Measurements from ENCODE around the gene GDF2.

Gene GDF2

DNA sequence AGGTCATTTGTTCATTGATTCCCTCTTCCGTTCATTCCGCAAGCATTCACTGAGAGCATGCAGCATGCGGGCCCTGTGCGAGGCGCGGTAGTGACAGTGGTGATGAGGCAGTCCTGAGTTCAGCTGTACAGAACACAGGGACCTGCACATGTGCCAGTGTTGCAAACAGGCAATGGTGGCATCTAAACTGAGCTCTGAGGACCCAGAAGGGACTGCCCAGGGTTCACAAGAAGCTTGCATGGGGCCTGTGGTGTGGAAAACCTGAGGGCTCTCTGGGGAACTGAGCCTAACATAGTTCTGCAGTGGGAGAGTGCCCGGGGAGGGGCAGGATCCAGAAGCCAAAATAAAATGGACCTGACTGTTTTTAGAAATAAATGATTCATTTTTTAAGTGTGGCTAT is 48.6 kb downstream of the GDF2 start:
- no peak overlapping the region for H3K27ac ChIP-seq (ENCODE audit: low read depth, low read length, severe bottlenecking)

DNA sequence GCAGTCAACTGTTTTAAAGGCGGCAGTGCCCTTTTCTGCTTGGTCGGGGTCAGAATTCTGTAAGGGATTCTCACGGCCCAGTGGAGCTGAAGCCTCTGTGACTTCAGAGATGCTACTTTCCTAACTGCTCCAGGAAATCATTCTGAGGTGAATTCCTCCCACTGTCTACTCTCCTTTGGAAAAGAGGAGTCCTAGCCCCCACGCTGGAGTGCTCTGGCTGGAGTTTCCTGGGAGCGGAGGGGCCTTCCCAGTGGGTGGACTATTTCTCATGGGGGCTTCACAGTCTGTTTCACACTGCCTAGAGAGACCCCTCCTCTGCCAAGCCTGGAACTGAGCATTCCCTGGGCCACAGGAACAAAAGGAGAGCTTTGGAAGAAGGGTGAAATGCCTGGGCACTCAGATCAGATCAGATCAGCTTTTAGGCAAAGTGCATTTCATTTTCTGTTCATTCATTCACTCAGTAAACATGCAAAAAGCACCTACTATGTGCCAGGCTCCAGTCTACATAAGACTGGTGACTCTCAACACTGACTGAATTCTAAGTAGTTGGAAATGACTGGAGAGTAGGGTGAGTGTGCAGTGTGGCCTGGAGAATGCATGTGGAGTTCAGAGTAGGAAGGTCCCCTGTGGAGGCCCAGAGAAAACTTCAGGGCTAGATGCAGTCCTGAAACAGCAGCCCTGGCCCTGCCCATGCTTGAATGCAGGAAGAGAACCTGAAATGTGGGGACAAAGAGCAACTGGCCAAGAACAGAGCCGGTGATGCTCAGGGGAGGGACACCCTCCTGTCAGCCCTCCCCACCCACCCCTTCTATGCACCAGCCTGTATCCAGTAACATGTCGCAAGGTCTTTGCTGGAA is 49.6 kb downstream of the GDF2 start:
- WGBS, 2 experiments (ENCODE audit: insufficient coverage in 2 of 2) = 88 to 94% methylated on average over 4 to 5 of the region's 7 CpGs
- Histone ChIP-seq H3K4me3 (ENCODE audit: extremely low read depth, insufficient read depth, low read length, poor library complexity, severe bottlenecking) (no peak overlapping the region), H3K27ac (ENCODE audit: low read depth, low read length, severe bottlenecking) (no peak overlapping the region), H3K36me3 (ENCODE audit: control insufficient read depth, insufficient read depth, low read length) (no peaks in the 10 kb centered on the region), H3K9me3 (ENCODE audit: control insufficient read depth, low read length) (no peaks in the 10 kb centered on the region), H3K4me1 (ENCODE audit: control insufficient read depth, insufficient read depth, low read length, poor library complexity, severe bottlenecking) (no peaks in the 10 kb centered on the region)

More for the DNA sequence above, 48.6 kb downstream of the GDF2 start:
- H3K4me3 ChIP-seq (ENCODE audit: extremely low read depth, insufficient read depth, low read length, poor library complexity, severe bottlenecking) = no peak overlapping the region
- WGBS, 2 experiments (ENCODE audit: insufficient coverage in 2 of 2) = 97 to 99% methylated on average over 6 to 7 of the region's 7 CpGs
- H3K9me3 ChIP-seq (ENCODE audit: control insufficient read depth, low read length) = no peaks in the 10 kb centered on the region
- H3K4me1 ChIP-seq (ENCODE audit: control insufficient read depth, insufficient read depth, low read length, poor library complexity, severe bottlenecking) = no peaks in the 10 kb centered on the region
- H3K36me3 ChIP-seq (ENCODE audit: control insufficient read depth, insufficient read depth, low read length) = no peaks in the 10 kb centered on the region

DNA sequence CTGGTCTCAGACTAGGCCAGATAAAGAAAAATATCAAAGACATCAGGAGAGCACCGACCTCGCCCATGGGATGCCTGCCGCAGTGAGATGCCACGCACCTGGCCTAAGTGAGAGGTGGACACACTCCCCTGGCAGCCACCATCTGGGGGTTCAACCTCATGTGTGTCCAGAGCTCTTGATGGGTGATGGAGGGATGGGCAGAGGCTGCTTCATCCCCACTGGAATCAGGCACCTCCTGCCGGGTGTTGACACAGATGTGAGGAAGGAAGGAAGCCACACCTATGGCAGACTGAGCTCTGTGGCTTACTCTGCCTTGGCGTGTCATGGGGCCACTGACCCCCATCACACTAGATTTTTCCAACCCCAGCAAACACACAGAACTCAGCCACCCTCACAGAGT is 50.5 kb downstream of the GDF2 start:
- H3K27ac ChIP-seq (ENCODE audit: low read depth, low read length, severe bottlenecking) = no peak overlapping the region
- H3K36me3 ChIP-seq (ENCODE audit: control insufficient read depth, insufficient read depth, low read length) = no peaks in the 10 kb centered on the region
- WGBS, 2 experiments (ENCODE audit: insufficient coverage in 2 of 2) = 84 to 93% methylated on average over 5 to 6 of the region's 6 CpGs
- H3K9me3 ChIP-seq (ENCODE audit: control insufficient read depth, low read length) = no peaks in the 10 kb centered on the region
- no peaks in the 10 kb centered on the region for H3K4me1 ChIP-seq (ENCODE audit: control insufficient read depth, insufficient read depth, low read length, poor library complexity, severe bottlenecking)
- H3K4me3 ChIP-seq (ENCODE audit: extremely low read depth, insufficient read depth, low read length, poor library complexity, severe bottlenecking) = no peak overlapping the region

DNA sequence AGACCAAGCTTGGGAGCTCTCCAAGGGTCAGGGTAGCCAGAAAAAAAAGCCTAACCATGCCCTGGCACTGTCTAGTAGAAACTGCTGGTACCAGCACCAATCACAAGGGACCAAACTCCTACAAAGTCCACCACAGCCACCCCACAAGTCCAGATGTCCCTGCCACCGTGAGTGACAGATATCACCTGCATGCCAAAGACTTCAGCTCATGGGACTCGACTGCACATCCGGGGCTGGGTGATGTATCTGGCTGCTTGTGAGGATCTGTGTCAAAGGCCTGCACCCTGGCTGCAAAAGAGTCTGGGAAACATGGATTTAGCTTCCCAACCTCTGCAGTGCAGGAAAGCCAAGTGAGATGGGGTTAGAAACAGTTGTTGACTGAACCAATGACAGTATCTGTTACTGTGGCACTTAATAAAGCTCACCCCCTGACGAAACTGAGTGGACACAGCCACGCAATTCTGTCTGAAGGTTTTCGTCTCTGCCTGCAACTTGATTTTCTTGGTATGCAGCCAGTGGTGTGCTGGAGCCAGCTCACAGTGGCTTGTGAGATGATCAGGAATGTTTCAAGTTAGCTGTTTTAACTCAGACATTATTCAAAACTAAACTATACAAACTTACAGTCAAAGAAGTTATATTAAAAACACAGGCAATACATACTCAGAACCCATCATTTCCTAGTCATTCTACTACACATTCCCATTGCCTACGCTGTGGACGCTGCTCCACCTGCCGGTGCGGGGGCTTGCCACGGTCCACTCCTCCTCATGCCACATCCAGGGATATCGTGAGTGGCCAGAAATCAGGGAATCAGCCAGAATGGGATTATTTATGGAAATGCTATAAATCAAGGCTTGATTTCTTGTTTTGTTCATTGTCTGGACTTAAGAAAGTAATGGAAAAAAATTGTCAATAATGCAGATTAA is 52.6 kb downstream of the GDF2 start:
- H3K4me3 ChIP-seq (ENCODE audit: extremely low read depth, insufficient read depth, low read length, poor library complexity, severe bottlenecking) = no peak overlapping the region
- no peaks in the 10 kb centered on the region for H3K36me3 ChIP-seq (ENCODE audit: control insufficient read depth, insufficient read depth, low read length)
- H3K9me3 ChIP-seq (ENCODE audit: control insufficient read depth, low read length) = no peaks in the 10 kb centered on the region
- 89 to 91% methylated on average over 5 to 10 of the region's 12 CpGs for WGBS, 2 experiments (ENCODE audit: insufficient coverage in 2 of 2)
- no peaks in the 10 kb centered on the region for H3K4me1 ChIP-seq (ENCODE audit: control insufficient read depth, insufficient read depth, low read length, poor library complexity, severe bottlenecking)
- no peak overlapping the region for H3K27ac ChIP-seq (ENCODE audit: low read depth, low read length, severe bottlenecking)

DNA sequence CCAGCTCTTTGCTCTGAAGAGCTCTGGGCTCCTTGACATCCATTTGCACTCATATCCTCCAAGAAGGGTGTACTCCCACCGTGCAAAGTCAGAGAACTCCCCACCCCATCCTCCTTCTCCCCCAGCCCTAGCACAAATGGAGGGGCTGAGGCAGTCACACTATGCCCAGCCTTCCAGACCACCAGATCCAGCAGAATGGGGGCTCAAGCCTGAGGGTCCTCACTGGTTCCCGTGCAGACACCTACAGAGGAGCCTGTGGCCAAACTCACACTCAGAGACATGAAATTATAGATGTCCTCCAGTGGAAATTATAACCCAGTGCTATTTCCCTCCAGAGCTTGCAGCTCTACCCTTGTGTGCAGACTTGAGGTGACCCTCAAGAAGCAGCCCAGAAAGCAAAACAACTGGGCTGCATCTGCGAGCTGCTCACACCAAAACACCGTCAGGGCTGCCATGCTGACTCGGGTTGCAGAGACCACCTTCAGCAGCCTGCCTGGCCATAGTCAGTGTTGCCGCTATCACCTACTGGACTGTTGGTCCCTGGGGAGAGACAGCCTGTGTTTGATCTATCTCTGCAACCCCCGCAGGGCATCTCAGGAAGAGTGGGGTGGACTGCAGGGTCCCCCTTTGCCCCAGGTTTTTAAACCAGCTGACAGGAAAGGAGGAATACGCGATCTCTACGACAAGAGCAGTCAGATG is 54.4 kb downstream of the GDF2 start:
- Histone ChIP-seq H3K4me3 (ENCODE audit: extremely low read depth, insufficient read depth, low read length, poor library complexity, severe bottlenecking) (no peak overlapping the region), H3K4me1 (ENCODE audit: control insufficient read depth, insufficient read depth, low read length, poor library complexity, severe bottlenecking) (no peaks in the 10 kb centered on the region), H3K9me3 (ENCODE audit: control insufficient read depth, low read length) (no peaks in the 10 kb centered on the region), H3K36me3 (ENCODE audit: control insufficient read depth, insufficient read depth, low read length) (no peaks in the 10 kb centered on the region), H3K27ac (ENCODE audit: low read depth, low read length, severe bottlenecking) (no peak overlapping the region)
- WGBS, 2 experiments (ENCODE audit: insufficient coverage in 2 of 2) = 92 to 93% methylated on average over 8 to 9 of the region's 10 CpGs

All from mesodermal cell (in vitro differentiated cells).